ENCODE results near the gene ADAMTSL3. TPM values are rescaled to one million over a fixed set of nuclear protein-coding genes. Genes with fewer than 3 reads are reported as not detected.

ADAMTSL3 gene
- total RNA-seq, 1 experiment from 2014 or later, result 0.07 TPM

- no TSS peak for BruUV-seq (replicated peaks)
- H3K9me3 Mint-ChIP-seq (ENCODE audit: unreplicated experiment), result peaks cover 11% of the 10 kb centered on the region
- no peaks in the 10 kb centered on the region for H3K36me3 Mint-ChIP-seq (ENCODE audit: insufficient read depth, unreplicated experiment)
- Histone ChIP-seq H3K4me3 (ENCODE audit: low read depth, low read length) (no peak overlapping the region), H3K36me3 (ENCODE audit: control insufficient read depth, insufficient read depth, low read length) (no peaks in the 10 kb centered on the region), H3K27me3 (replicated peaks; ENCODE audit: control insufficient read depth, insufficient read depth, low read length) (no peaks in the 10 kb centered on the region), H3K4me1 (no peaks in the 10 kb centered on the region; the same call in 1 of the 2 replicates), H3K9me3 (no peaks in the 10 kb centered on the region; the same call in 1 of the 2 replicates)
- TF ChIP-seq CTCF (IDR thresholded peaks at IDR 0.05; ENCODE audit: insufficient read depth in 1 of 2, low read depth in 1 of 2, low read length in 1 of 2, severe bottlenecking in 1 of 2, unreplicated experiment in 1 of 2), result no peak
- POLR2A ChIA-PET, result no interaction called here
- H3K27ac Mint-ChIP-seq (ENCODE audit: unreplicated experiment), result peak overlapping the region; percentile 27
- intact Hi-C loops (cut with micrococcal nuclease; ENCODE audit: unreplicated experiment), result no loop called here
- H3K27me3 Mint-ChIP-seq (ENCODE audit: insufficient read depth, unreplicated experiment), result no peaks in the 10 kb centered on the region
- H3K4me1 Mint-ChIP-seq (ENCODE audit: low read depth, unreplicated experiment), result peaks cover 32% of the 10 kb centered on the region
- DNase-seq, result no peak
- CTCF ChIA-PET, result no interaction called here
- no peak overlapping the region for H3K4me3 Mint-ChIP-seq (ENCODE audit: unreplicated experiment)
Measured at GRCh38 chr15:83929619-83930018, 275.7 kb downstream of the ADAMTSL3 start.

GRCh38 chr15:83930392-83931212, 276.7 kb downstream of the ADAMTSL3 start:
- CTCF ChIA-PET, result no interaction called here
- H3K4me3 ChIP-seq (ENCODE audit: low read depth, low read length), result no peak overlapping the region

GRCh38 chr15:83935774-83936173, 281.9 kb downstream of the ADAMTSL3 start:
- H3K4me1 Mint-ChIP-seq (ENCODE audit: low read depth, unreplicated experiment), result peaks cover 11% of the 10 kb centered on the region
- H3K36me3 Mint-ChIP-seq (ENCODE audit: insufficient read depth, unreplicated experiment), result no peaks in the 10 kb centered on the region
- no peak for DNase-seq
- H3K27me3 Mint-ChIP-seq (ENCODE audit: insufficient read depth, unreplicated experiment), result peaks cover 2% of the 10 kb centered on the region
- Histone ChIP-seq H3K27me3 (replicated peaks; ENCODE audit: control insufficient read depth, insufficient read depth, low read length) (no peaks in the 10 kb centered on the region), H3K36me3 (ENCODE audit: control insufficient read depth, insufficient read depth, low read length) (no peaks in the 10 kb centered on the region), H3K4me1 (no peaks in the 10 kb centered on the region; the same call in 1 of the 2 replicates), H3K4me3 (ENCODE audit: low read depth, low read length) (no peak overlapping the region), H3K9me3 (no peaks in the 10 kb centered on the region; the same call in 1 of the 2 replicates)
- intact Hi-C loops (cut with micrococcal nuclease; ENCODE audit: unreplicated experiment), result no loop called here
- ChIA-PET POLR2A (no interaction called here), CTCF (no interaction called here)
- no peak overlapping the region for H3K27ac Mint-ChIP-seq (ENCODE audit: unreplicated experiment)
- H3K9me3 Mint-ChIP-seq (ENCODE audit: unreplicated experiment), result peaks cover 33% of the 10 kb centered on the region
- no peak for TF ChIP-seq CTCF (IDR thresholded peaks at IDR 0.05; ENCODE audit: insufficient read depth in 1 of 2, low read depth in 1 of 2, low read length in 1 of 2, severe bottlenecking in 1 of 2, unreplicated experiment in 1 of 2)
- no peak overlapping the region for H3K4me3 Mint-ChIP-seq (ENCODE audit: unreplicated experiment)
- BruUV-seq (replicated peaks), result no TSS peak

More at GRCh38 chr15:83930392-83931212, 276.7 kb downstream of the ADAMTSL3 start:
- Histone ChIP-seq H3K36me3 (ENCODE audit: control insufficient read depth, insufficient read depth, low read length) (no peaks in the 10 kb centered on the region), H3K9me3 (no peaks in the 10 kb centered on the region; the same call in 1 of the 2 replicates), H3K4me1 (no peaks in the 10 kb centered on the region; the same call in 1 of the 2 replicates), H3K27me3 (replicated peaks; ENCODE audit: control insufficient read depth, insufficient read depth, low read length) (no peaks in the 10 kb centered on the region)
- Mint-ChIP-seq H3K4me3 (ENCODE audit: unreplicated experiment) (no peak overlapping the region), H3K27me3 (ENCODE audit: insufficient read depth, unreplicated experiment) (peaks cover 2% of the 10 kb centered on the region), H3K4me1 (ENCODE audit: low read depth, unreplicated experiment) (peaks cover 29% of the 10 kb centered on the region), H3K9me3 (ENCODE audit: unreplicated experiment) (peaks cover 19% of the 10 kb centered on the region), H3K27ac (ENCODE audit: unreplicated experiment) (peak overlapping the region; percentile 66), H3K36me3 (ENCODE audit: insufficient read depth, unreplicated experiment) (no peaks in the 10 kb centered on the region)
- intact Hi-C loops (cut with micrococcal nuclease; ENCODE audit: unreplicated experiment), result no loop called here
- no TSS peak for BruUV-seq (replicated peaks)
- TF ChIP-seq CTCF (IDR thresholded peaks at IDR 0.05; ENCODE audit: insufficient read depth in 1 of 2, low read depth in 1 of 2, low read length in 1 of 2, severe bottlenecking in 1 of 2, unreplicated experiment in 1 of 2), result no peak
- DNase-seq, result peak in 1 of 2 experiments; percentile 55
- POLR2A ChIA-PET, result no interaction called here

Measured in Caco-2 (cell line).